GM12878 (cell line): ENCODE data around the gene MORC3. TPM values are rescaled to one million over a fixed set of nuclear protein-coding genes. Genes with fewer than 3 reads are reported as not detected.

Source experiments
- ATAC-seq: fragments of 200-7000 bp; cut with Tn5 transposase; 3 replicates; pipeline ENCODE4 v1.9.1; 2020; ENCODE audit warnings: mild to moderate bottlenecking, moderate library complexity
- BruUV-seq: library from RNA; stranded (reverse); fragments of 400-500 nt; replicated peaks from 2 replicates; lab custom pipeline; 2021; lab: Mats Ljungman, UMichigan
- CTCF ChIA-PET: fragments of 300-600 bp; sonication (Branson Sonifier 250); formaldehyde crosslinking; extraction: SDS; loops from one replicate; lab custom pipeline; 2021; ENCODE audit warnings: inconsistent platforms; lab: Yijun Ruan, JAX
- POLR2A ChIA-PET: fragments of 350-600 bp; formaldehyde crosslinking; extraction: SDS; loops from one replicate; lab custom pipeline; 2021; ENCODE audit warnings: inconsistent platforms; lab: Charles Lee
- RAD21 ChIA-PET: fragments of 300-600 bp; sonication (Branson Sonifier 250); formaldehyde crosslinking; loops from one replicate; lab custom pipeline; 2023; ENCODE audit warnings: antibody characterized with exemption; ENCODE audit not compliant: unreplicated experiment; lab: Charles Lee
- SMC1A ChIA-PET: fragments of 300-600 bp; sonication (Branson Sonifier 250); formaldehyde crosslinking; loops from one replicate; lab custom pipeline; 2023; ENCODE audit not compliant: unreplicated experiment, uncharacterized antibody; lab: Charles Lee
- DNase-seq: peaks from one replicate; pipeline ENCODE4 v3.0.0-alpha.2; 2011; ENCODE audit warnings: low read depth, low spot score
- FAIRE-seq: peaks from 3 replicates; lab custom pipeline; 2011; peaks lifted over from hg19 to GRCh38; lab: Jason Lieb, UNC
- H2AFZ ChIP-seq: 2 replicates; pipeline ENCODE4 v1.6.0; 2011; ENCODE audit warnings: low read depth, low read length, control low read depth; ENCODE audit not compliant: control insufficient read depth
- H3K27ac ChIP-seq: 2 replicates; pipeline ENCODE4 v1.5.1; 2011; ENCODE audit warnings: control low read depth; ENCODE audit not compliant: control insufficient read depth, insufficient read depth
- H3K27me3 ChIP-seq, 2 experiments: replicated peaks in 1 of 2; 2 replicates each; pipeline versions ENCODE4 v1.6.0 to v1.6.1; 2011; ENCODE audit warnings: low read length in 1 of 2; ENCODE audit not compliant: control insufficient read depth in 2 of 2, insufficient read depth in 2 of 2
- H3K36me3 ChIP-seq, 2 experiments: 2 replicates each; pipeline ENCODE4 v1.5.1; 2011; ENCODE audit warnings: low read length in 1 of 2; ENCODE audit not compliant: control insufficient read depth in 2 of 2, insufficient read depth in 2 of 2
- H3K4me1 ChIP-seq: 2 replicates; pipeline ENCODE4 v1.6.1; 2011; ENCODE audit warnings: mild to moderate bottlenecking, low read length, moderate library complexity, mixed read lengths; ENCODE audit not compliant: control insufficient read depth, insufficient read depth
- H3K4me2 ChIP-seq: 2 replicates; pipeline ENCODE4 v1.6.0; 2011; ENCODE audit warnings: control low read depth; ENCODE audit not compliant: control insufficient read depth, insufficient read depth
- H3K4me3 ChIP-seq: fragments of 200-600 bp; sonication (generic); 2 replicates; pipeline ENCODE4 v1.5.1; 2016
- H3K79me2 ChIP-seq: 2 replicates; pipeline ENCODE4 v1.6.0; 2011; ENCODE audit warnings: low read length; ENCODE audit not compliant: control insufficient read depth, insufficient read depth
- H3K9ac ChIP-seq: 2 replicates; pipeline ENCODE4 v1.8.0; 2011; ENCODE audit warnings: low read length, control low read depth, mixed read lengths; ENCODE audit not compliant: control insufficient read depth, insufficient read depth
- H3K9me3 ChIP-seq: replicated peaks from 3 replicates; pipeline ENCODE4 v1.5.1; 2011; ENCODE audit warnings: mild to moderate bottlenecking, low read length; ENCODE audit not compliant: control insufficient read depth, insufficient read depth
- H4K20me1 ChIP-seq: 2 replicates; pipeline ENCODE4 v1.6.0; 2011; ENCODE audit not compliant: control insufficient read depth, insufficient read depth
- FOXK2 ChIP-seq: fragments of 450-650 bp; IDR thresholded peaks from 2 replicates; pipeline ENCODE4 v1.6.1; 2017; ENCODE audit warnings: mild to moderate bottlenecking, moderate library complexity
- HDGF ChIP-seq: fragments of 450-650 bp; IDR thresholded peaks from 2 replicates; pipeline ENCODE4 v1.6.1; 2016; ENCODE audit warnings: antibody characterized with exemption
- PAX8 ChIP-seq: fragments of 450-650 bp; IDR thresholded peaks from 2 replicates; pipeline ENCODE4 v1.6.1; 2017; ENCODE audit warnings: mild to moderate bottlenecking, moderate library complexity
- SUPT20H ChIP-seq: IDR thresholded peaks from 2 replicates; pipeline ENCODE4 v1.6.1; 2011; ENCODE audit warnings: low read depth, mild to moderate bottlenecking, low read length, moderate library complexity, borderline replicate concordance; ENCODE audit not compliant: control insufficient read depth
- TCF12 ChIP-seq: IDR thresholded peaks from 2 replicates; pipeline ENCODE4 v1.6.1; 2011; ENCODE audit warnings: low read depth, mild to moderate bottlenecking, low read length
- WRNIP1 ChIP-seq: IDR thresholded peaks from 2 replicates; pipeline ENCODE4 v1.6.1; 2011; ENCODE audit warnings: low read depth, low read length, improper control_type of control experiment, borderline replicate concordance
- ZBTB4 ChIP-seq: fragments of 450-650 bp; formaldehyde crosslinking; IDR thresholded peaks from 2 replicates; pipeline ENCODE4 v1.4.0; 2022; ENCODE audit warnings: mild to moderate bottlenecking, moderate library complexity
- WGBS: methylation state at CpG from one replicate; pipeline ENCODE4 v1.1.6; 2016; ENCODE audit warnings: low lambda C conversion rate; ENCODE audit not compliant: insufficient replicate concordance, insufficient coverage; ENCODE audit errors: missing lambda C conversion rate; 5-methylcytosine and 5-hydroxymethylcytosine counted together
- in situ Hi-C: fragments of 300-500 bp; cut with MboI; formaldehyde crosslinking; loops from 9 replicates; pipeline ENCODE4 v1.14.3; 2018; ENCODE audit warnings: mixed read lengths
- intact Hi-C: fragments of 100-400 bp; cut with micrococcal nuclease; formaldehyde crosslinking; loops from one replicate; pipeline ENCODE4 v1.14.2; 2022; ENCODE audit not compliant: unreplicated experiment
- polyA plus RNA-seq, 11 experiments: library from polyadenylated mRNA; depleted of rRNA in 4 of 11; unstranded in 6 of 11; stranded (reverse) in 5 of 11; fragments of >200 nt; fragmentation: Nextera tagmentation in 4 of 11; fragmentation: Illumina TruSeq in 1 of 11; extraction: Ambion mirVana in 4 of 11; extraction: Trizol in 1 of 11; gene quantifications; 1 replicate in 1 of 11; 2 replicates in 10 of 11; pipeline versions ENCODE4 v1.2.1 to v1.2.3, GENCODE V29; 2011 to 2016; ENCODE audit warnings: inconsistent platforms in 2 of 11, missing spikeins in 2 of 11, low read depth in 1 of 11
- total RNA-seq, 4 experiments: library from RNA; depleted of rRNA in 3 of 4; stranded (reverse); fragments of >200 nt in 3 of 4; fragmentation: Illumina TruSeq in 1 of 4; extraction: Trizol in 1 of 4; gene quantifications; 2 replicates each; pipeline versions ENCODE4 v1.2.1 to v1.2.3, GENCODE V29; 2013 to 2021
- TF ChIP-seq, protein P1 (sequence below): IDR thresholded peaks from 2 replicates; pipeline ENCODE4 v1.6.1; 2011; ENCODE audit warnings: mild to moderate bottlenecking, low read depth, low read length, moderate library complexity; ENCODE audit not compliant: insufficient replicate concordance
- TF ChIP-seq, protein P2 (sequence below): fragments of 450-650 bp; formaldehyde crosslinking; IDR thresholded peaks from 2 replicates; pipeline ENCODE4 v1.5.0; 2022; ENCODE audit warnings: mild to moderate bottlenecking, missing genetic modification characterization

MORC3 gene
- total and polyA plus RNA-seq, 10 of the 15 experiments (the other 5 are each of a cell fraction or from before 2014, with no cell fraction given) = 5.5 to 29.9 (median 16.3) TPM

GRCh38 chr21:36396971-36397370, 77.0 kb downstream of the MORC3 start:
- Histone ChIP-seq H3K4me3 (no peak overlapping the region), H2AFZ (no peak overlapping the region), H4K20me1 (no peaks in the 10 kb centered on the region), H3K27ac (no peak overlapping the region), H3K79me2 (no peaks in the 10 kb centered on the region), H3K27me3 (no peaks in the 10 kb centered on the region), H3K4me2 (no peak overlapping the region), H3K4me1 (no peaks in the 10 kb centered on the region), H3K9me3 (no peaks in the 10 kb centered on the region), H3K9ac (no peak overlapping the region), H3K36me3 (no peaks in the 10 kb centered on the region; a peak in 1 of 4 replicates)
- ChIA-PET POLR2A (no interaction called here), CTCF (interaction anchor here (0.6 to 1.9 kb wide), 3 partner anchors 8 to 234 kb away, joined by 3 to 5 read pairs (median 4); no protein-coding TSS in a partner anchor), RAD21 (no interaction called here), SMC1A (interaction anchor here (1.0 kb wide), 1 partner anchor 8 kb away, joined by 4 read pairs; no protein-coding TSS in a partner anchor)
- FAIRE-seq (no peak), DNase-seq (no peak), ATAC-seq (no peak)
- BruUV-seq = no TSS peak
- TF ChIP-seq, protein P1, sequence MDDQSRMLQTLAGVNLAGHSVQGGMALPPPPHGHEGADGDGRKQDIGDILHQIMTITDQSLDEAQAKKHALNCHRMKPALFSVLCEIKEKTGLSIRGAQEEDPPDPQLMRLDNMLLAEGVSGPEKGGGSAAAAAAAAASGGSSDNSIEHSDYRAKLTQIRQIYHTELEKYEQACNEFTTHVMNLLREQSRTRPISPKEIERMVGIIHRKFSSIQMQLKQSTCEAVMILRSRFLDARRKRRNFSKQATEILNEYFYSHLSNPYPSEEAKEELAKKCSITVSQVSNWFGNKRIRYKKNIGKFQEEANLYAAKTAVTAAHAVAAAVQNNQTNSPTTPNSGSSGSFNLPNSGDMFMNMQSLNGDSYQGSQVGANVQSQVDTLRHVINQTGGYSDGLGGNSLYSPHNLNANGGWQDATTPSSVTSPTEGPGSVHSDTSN = no peak
- TF ChIP-seq ZBTB4 = no peak
- no peak for TF ChIP-seq WRNIP1
- no peak for TF ChIP-seq SUPT20H
- no peak for TF ChIP-seq PAX8
- TF ChIP-seq TCF12 = no peak
- TF ChIP-seq HDGF = no peak
- TF ChIP-seq, protein P2, sequence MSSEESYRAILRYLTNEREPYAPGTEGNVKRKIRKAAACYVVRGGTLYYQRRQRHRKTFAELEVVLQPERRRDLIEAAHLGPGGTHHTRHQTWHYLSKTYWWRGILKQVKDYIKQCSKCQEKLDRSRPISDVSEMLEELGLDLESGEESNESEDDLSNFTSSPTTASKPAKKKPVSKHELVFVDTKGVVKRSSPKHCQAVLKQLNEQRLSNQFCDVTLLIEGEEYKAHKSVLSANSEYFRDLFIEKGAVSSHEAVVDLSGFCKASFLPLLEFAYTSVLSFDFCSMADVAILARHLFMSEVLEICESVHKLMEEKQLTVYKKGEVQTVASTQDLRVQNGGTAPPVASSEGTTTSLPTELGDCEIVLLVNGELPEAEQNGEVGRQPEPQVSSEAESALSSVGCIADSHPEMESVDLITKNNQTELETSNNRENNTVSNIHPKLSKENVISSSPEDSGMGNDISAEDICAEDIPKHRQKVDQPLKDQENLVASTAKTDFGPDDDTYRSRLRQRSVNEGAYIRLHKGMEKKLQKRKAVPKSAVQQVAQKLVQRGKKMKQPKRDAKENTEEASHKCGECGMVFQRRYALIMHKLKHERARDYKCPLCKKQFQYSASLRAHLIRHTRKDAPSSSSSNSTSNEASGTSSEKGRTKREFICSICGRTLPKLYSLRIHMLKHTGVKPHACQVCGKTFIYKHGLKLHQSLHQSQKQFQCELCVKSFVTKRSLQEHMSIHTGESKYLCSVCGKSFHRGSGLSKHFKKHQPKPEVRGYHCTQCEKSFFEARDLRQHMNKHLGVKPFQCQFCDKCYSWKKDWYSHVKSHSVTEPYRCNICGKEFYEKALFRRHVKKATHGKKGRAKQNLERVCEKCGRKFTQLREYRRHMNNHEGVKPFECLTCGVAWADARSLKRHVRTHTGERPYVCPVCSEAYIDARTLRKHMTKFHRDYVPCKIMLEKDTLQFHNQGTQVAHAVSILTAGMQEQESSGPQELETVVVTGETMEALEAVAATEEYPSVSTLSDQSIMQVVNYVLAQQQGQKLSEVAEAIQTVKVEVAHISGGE (CRISPR knock-in tag) = no peak
- TF ChIP-seq FOXK2 = no peak
- 97% methylated on average over 4 of the region's 4 CpGs for WGBS
- intact Hi-C loops = no loop called here
- in situ Hi-C loops = no loop called here
